Ovary (tissue), 9 donors: Measurements from ENCODE around the gene GRK3. TPM values are rescaled to one million over a fixed set of nuclear protein-coding genes. Genes with fewer than 3 reads are reported as not detected.
"Not testable (repeated sequence)": the region's sequence is repeated elsewhere in the genome, so short reads cannot be mapped to it uniquely, and the experiment has no call there.

ENCODE experiments used
- DNase-seq, 5 donors: peaks; one replicate each; pipeline ENCODE4 v3.0.0-alpha.2; 2019 to 2020
- H3K27ac ChIP-seq, 2 donors: fragments of 200-600 bp; one replicate each; pipeline versions ENCODE4 v1.5.1 to v1.8.0; 2019 to 2022
- H3K27me3 ChIP-seq: fragments of 200-600 bp; one replicate; pipeline ENCODE4 v1.8.0; 2022
- H3K36me3 ChIP-seq: fragments of 200-600 bp; sonication (generic); one replicate; pipeline ENCODE4 v1.5.1; 2019
- H3K4me1 ChIP-seq: one replicate; pipeline ENCODE4 v1.8.1; 2013; ENCODE audit warnings: mild to moderate bottlenecking, moderate library complexity; ENCODE audit not compliant: insufficient read depth
- H3K4me3 ChIP-seq: fragments of 200-600 bp; sonication (generic); one replicate; pipeline ENCODE4 v1.5.1; 2017
- H3K9me3 ChIP-seq, 2 donors: fragments of 200-600 bp in 1 of 2; sonication (generic) in 1 of 2; one replicate each; pipeline versions ENCODE4 v1.5.1 to v1.8.1; 2013 to 2019; ENCODE audit warnings: mild to moderate bottlenecking in 1 of 2, moderate library complexity in 1 of 2
- CTCF ChIP-seq, 3 donors: fragments of 450-650 bp in 2 of 3; fragments of 200-600 bp in 1 of 3; IDR thresholded peaks; one replicate each; pipeline versions ENCODE4 v1.5.1 to v1.8.0; 2016 to 2022; ENCODE audit warnings: antibody characterized with exemption in 3 of 3, mild to moderate bottlenecking in 1 of 3
- EP300 ChIP-seq: sonication (generic); formaldehyde crosslinking; IDR thresholded peaks from one replicate; pipeline ENCODE4 v1.6.1; 2017; ENCODE audit warnings: antibody characterized with exemption
- POLR2A ChIP-seq: fragments of 450-650 bp; IDR thresholded peaks from one replicate; pipeline ENCODE4 v1.6.1; 2017; ENCODE audit warnings: antibody characterized with exemption, mild to moderate bottlenecking, moderate library complexity
- WGBS, 3 donors: extraction: QIAGEN DNeasy Blood & Tissue Kit in 1 of 3; methylation state at CpG; one replicate each; pipeline versions ENCODE4 v1.1.5 to v1.1.7; 2013 to 2017; 5-methylcytosine and 5-hydroxymethylcytosine counted together
- intact Hi-C, 4 donors: fragments of 100-400 bp; cut with DNase I; formaldehyde crosslinking; loops; one replicate each; pipeline versions ENCODE4 v1.11.0 to v1.15.1; 2022 to 2023
- polyA plus RNA-seq, 2 donors: library from polyadenylated mRNA; stranded (reverse); fragments of 200-250 nt in 1 of 2; fragments of 350-450 nt in 1 of 2; fragmentation: Illumina TruSeq in 1 of 2; extraction: RNeasy Lipid Tissue Mini Kit (QIAGEN cat#74804) in 1 of 2; gene quantifications; one replicate each; pipeline ENCODE4 v1.2.3, GENCODE V29; 2013 to 2014
- total RNA-seq, 7 donors: library from RNA; depleted of rRNA in 2 of 7; stranded (reverse); fragments of >200 nt in 2 of 7; fragmentation: NEBNext Ultra II Directional in 3 of 7; extraction: Animal tissue kit (Norgen Biotek cat#: 25700) in 3 of 7; gene quantifications; one replicate each; pipeline versions ENCODE4 v1.1.0 to v1.2.4, GENCODE V29; 2016 to 2023
- donor health status: DM: no; HTN: no; CAD: no; lungs with moderate emphysema.
- donor health status: DM: no; HTN: no; CAD: no.
- donor health status: Bipolar disorder and iron deficiency.
- donor health status: DM: yes; HTN: yes; CAD: no.
- donor health status: DM: no; HTN: no; CAD: no.
- donor health status: DM: yes; HTN: yes; CAD: no.

Gene GRK3
- total and polyA plus RNA-seq, 9 donors, result 1.0 to 14.8 (median 9.4) TPM

DNA sequence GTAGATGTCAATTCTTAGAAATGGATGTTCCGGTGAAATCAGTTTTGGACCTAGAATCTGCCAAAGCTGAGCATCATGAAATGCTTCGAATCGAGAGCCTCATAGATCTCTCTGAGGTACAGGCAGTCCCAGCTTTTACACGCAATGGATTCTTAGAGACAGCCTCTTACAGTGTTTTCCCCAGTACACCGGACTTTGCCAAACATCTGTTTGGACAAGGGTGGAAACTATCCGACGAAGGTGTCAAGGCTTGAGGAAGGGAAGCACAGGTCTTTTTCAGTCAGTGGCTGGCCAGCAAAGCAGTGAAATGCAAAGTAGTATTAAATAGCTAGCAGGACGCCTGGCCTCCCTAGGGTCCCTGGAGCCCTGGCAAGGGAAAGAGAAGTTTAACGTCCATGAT is 4.9 kb downstream of the GRK3 start:
- WGBS, 3 donors, result 73 to 87% (median 80%) methylated on average over 9 of the region's 9 CpGs
- TF ChIP-seq CTCF (IDR thresholded peaks at IDR 0.05), result no peak
- TF ChIP-seq POLR2A, result no peak
- no peak for TF ChIP-seq EP300
- no peaks in the 10 kb centered on the region for H3K9me3 ChIP-seq
- H3K27ac ChIP-seq, result no peak overlapping the region
- intact Hi-C loops, result no loop called here
- DNase-seq, result no peak
- H3K4me3 ChIP-seq, result no peak overlapping the region
- H3K36me3 ChIP-seq, result no peaks in the 10 kb centered on the region
- H3K4me1 ChIP-seq, result peaks cover 5% of the 10 kb centered on the region
- H3K27me3 ChIP-seq, result no peaks in the 10 kb centered on the region

DNA sequence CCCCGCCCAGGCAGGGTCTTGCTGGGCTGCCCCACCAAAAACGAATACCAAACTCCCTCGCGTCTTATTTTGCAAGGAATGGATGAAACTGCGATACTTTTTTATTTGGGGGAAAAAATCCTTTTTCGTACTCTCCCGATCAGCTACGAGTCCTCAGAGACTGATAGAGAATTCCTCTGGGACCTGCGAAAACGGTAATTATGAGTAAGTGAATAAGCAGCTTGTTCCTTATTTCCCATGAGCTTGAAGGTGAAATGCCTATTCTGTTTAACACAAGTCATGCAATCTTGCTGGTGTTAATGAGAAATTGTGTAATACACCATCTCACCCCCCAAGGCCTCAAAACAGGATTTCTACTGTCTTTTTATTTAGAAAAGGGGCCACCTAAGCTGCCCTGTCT is 5.5 kb downstream of the GRK3 start:
- TF ChIP-seq CTCF (IDR thresholded peaks at IDR 0.05) (no peak), EP300 (no peak)
- Histone ChIP-seq H3K4me3 (no peak overlapping the region), H3K4me1 (peaks cover 5% of the 10 kb centered on the region)

GRCh38 chr22:25570486-25570885 is 6.0 kb downstream of the GRK3 start:
- TF ChIP-seq EP300 (no peak), POLR2A (no peak), CTCF (IDR thresholded peaks at IDR 0.05) (no peak)
- no peaks in the 10 kb centered on the region for H3K27me3 ChIP-seq
- H3K27ac ChIP-seq, result no peak overlapping the region
- no peaks in the 10 kb centered on the region for H3K36me3 ChIP-seq
- intact Hi-C loops, result no loop called here
- no peak for DNase-seq
- no peaks in the 10 kb centered on the region for H3K4me1 ChIP-seq
- H3K9me3 ChIP-seq, result no peaks in the 10 kb centered on the region
- WGBS, 3 donors, result 90 to 98% (median 92%) methylated on average over 2 of the region's 2 CpGs
- H3K4me3 ChIP-seq, result no peak overlapping the region

More for the DNA sequence above, 5.5 kb downstream of the GRK3 start:
- H3K27ac ChIP-seq, result no peak overlapping the region
- intact Hi-C loops, result no loop called here
- no peaks in the 10 kb centered on the region for H3K9me3 ChIP-seq
- DNase-seq, result no peak
- WGBS, 3 donors, result 91 to 95% (median 94%) methylated on average over 10 of the region's 10 CpGs
- no peaks in the 10 kb centered on the region for H3K36me3 ChIP-seq
- H3K27me3 ChIP-seq, result no peaks in the 10 kb centered on the region

- H3K9me3 ChIP-seq, H3K27me3 ChIP-seq, DNase-seq, H3K4me1 ChIP-seq, H3K27ac ChIP-seq, H3K36me3 ChIP-seq, H3K4me3 ChIP-seq, intact Hi-C loops: not testable (repeated sequence)
- 95 to 96% (median 96%) methylated on average over 8 of the region's 8 CpGs for WGBS, 3 donors
These were observed 7.7 kb downstream of the GRK3 start for GRCh38 chr22:25571969-25572707.

DNA sequence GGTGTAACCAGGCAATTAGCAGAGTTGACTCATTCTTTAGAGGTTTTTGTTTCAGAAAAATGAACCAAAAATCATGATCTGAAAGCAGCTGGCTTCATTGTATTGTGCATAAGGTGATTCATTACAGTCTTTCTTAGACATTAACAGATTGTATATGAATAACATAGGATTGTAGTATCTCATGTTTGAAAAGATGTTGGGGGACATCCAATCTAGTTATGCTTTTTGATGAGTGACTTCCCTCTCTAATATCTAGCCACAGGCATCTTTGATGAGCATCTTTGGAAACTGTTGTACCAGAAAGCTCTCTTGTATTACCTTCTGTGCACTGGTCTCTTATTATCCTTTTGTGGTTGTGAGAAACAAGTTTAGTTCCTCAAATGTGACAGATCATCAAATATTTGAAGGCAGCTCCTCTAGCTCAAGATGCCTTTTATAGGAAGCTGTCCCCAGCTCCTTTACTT is 8.3 kb downstream of the GRK3 start:
- intact Hi-C loops, result no loop called here
- no peaks in the 10 kb centered on the region for H3K4me1 ChIP-seq
- no peak overlapping the region for H3K4me3 ChIP-seq
- H3K36me3 ChIP-seq, result no peaks in the 10 kb centered on the region
- DNase-seq, result no peak
- no peak overlapping the region for H3K27ac ChIP-seq
- H3K27me3 ChIP-seq, result no peaks in the 10 kb centered on the region
- TF ChIP-seq CTCF (IDR thresholded peaks at IDR 0.05) (no peak), EP300 (no peak)
- H3K9me3 ChIP-seq, result no peaks in the 10 kb centered on the region
